NCI-H446 treated with DMSO at 0.1 percent for 48 hours (cell line): ENCODE measurements around the gene COPS4.
"Not testable (repeated sequence)": the region's sequence is repeated elsewhere in the genome, so short reads cannot be mapped to it uniquely, and the experiment has no call there.

Experiments used
- DNase-seq: peaks from one replicate; lab custom pipeline; 2025; lab: John Stamatoyannopoulos, UW

Gene COPS4

GRCh38 chr4:83034630-83035494 is at the start of gene COPS4:
COPS4 (plus strand) TSS chr4:83035183; CDS start chr4:83035225, 42 bp downstream.
- DNase-seq = peak; percentile 98

- not testable (repeated sequence) for DNase-seq
Observed at GRCh38 chr4:82987519-82987918, 47.5 kb upstream of the COPS4 start.

DNA sequence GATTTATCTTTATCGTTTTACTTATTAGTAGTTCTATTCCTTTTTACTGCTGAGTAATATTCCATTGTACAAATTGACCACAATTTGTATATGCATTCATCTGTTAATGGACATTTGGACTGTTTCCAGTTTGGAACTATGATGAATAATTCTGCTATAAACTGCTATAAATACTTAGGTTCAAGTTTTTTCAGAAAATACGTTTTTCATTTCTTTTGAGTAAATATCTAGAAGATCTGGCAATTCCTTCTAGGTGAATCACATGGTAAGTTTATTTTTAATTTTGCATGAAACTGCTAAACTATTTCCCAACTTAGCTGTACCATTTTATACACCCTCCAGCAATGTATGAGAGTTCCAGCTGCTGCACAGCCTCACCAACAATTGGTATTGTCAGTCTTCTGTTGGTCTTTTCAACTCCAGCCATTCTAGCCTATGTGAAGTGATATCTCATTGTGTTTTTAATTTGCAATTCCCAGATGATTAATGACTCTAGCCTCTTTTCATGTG is 46.6 kb upstream of the COPS4 start:
- no peak for DNase-seq

DNA sequence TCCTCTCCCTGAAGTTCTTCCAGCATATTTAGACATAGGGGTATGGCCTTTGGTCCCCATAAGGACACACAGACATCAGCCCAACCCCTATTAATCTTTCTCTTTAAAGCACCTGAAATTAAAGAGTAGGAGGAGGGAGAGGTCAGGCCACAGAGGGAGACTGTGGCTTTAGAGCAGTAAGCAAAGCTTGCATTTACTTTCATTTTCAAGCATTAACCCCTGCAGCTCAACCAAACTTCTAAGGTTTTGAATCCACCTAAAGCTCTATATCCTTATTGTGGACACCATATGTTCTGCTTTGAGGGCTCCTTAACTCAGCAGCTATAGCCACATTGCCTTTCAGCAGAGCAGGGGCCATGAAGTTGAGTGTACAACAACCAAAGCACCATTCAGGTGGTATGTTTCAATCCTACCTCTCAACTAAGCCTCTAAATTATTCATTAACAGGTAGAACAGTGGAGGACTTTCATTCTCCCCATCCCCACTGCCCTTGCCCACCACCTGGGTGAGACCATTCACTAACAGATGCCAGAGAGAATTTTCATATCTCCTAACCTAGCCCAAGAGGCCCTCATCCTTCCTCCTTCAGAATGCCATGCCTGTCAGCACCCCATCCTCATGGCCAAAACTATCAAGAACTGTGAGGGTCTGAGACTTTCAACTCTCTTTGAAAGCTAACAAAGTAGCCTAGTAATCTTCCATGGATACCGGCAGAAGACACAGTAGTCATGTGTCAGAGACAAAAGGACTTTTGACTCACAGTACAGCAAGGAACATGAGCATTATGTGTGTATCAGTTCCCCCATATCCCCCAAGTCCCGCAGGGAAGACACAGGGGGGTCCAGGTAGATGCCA is 45.2 kb upstream of the COPS4 start:
- DNase-seq = no peak

GRCh38 chr4:82994834-82995233 is 40.1 kb upstream of the COPS4 start:
- no peak for DNase-seq

DNA sequence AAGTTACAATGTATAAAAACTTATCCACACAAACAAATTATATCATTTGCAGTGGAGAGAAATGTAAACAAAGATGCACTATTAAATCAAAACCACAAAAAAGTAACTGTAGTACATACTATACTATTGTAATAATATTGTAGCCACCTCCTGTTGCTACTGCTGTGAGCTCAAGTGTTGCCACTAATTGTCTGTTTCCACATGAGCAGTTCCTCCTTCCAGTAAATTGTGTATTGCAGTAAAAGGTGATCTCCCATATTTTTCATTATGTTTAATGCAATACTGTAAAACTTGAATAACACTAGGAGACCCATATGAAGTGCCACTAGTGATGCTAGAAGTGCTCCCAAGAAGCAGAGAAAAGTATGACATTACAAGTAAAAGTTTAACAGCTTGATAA is 36.1 kb upstream of the COPS4 start:
- no peak for DNase-seq

GRCh38 chr4:83002329-83002728 is 32.7 kb upstream of the COPS4 start:
- DNase-seq = no peak

DNA sequence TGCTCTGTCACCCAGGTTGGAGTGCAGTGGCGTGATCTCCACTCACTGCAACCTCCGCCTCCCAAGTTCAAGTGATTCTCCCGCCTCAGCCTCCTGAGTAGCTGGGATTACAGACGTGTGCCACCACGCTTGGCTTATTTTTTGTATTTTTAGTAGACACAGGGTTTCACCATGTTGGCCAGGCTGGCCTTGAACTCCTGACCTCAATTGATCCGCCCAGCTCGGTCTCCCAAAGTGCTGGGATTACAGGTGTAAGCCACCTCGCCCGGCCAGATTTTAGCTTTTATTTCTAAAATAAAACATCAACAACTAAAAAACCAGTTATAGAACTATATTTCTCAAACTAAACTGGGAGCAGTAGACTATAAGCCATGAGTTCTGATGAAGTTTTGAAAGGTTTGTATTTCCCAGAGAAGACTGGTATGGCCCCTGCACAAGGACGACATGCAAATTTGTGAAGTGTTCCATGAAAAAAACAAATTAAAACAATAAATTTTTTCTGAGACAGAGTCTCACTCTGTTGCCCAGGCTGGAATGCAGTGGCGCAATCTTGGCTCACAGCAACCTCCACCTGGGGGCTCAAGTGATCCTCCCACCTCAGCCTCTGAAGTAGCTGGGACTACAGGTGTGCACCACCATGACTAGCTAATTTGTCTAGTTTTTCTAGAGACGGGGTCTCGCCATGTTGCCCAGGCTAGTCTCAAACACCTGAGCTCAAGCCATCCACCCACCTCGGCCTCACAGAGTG is 31.8 kb upstream of the COPS4 start:
- DNase-seq = not testable (repeated sequence)

DNA sequence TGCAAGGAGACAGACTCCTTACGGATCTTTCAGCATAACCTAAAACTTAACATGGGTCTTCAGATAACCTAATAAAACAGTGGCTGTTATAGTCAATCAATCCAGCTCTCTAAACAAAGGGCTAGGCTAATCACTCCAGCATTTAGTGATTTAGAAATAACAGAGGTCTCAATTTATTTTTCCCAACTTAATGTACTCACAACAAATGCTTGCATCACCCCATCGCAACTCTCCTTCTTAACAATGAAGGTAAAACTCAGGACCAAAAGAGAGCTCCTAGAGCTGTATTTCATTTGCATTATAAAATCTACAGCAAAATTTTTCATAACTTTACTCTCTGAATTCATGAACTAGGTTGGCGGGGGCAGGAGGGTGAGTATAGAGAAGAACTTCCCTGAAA is 25.5 kb upstream of the COPS4 start:
- DNase-seq = no peak

DNA sequence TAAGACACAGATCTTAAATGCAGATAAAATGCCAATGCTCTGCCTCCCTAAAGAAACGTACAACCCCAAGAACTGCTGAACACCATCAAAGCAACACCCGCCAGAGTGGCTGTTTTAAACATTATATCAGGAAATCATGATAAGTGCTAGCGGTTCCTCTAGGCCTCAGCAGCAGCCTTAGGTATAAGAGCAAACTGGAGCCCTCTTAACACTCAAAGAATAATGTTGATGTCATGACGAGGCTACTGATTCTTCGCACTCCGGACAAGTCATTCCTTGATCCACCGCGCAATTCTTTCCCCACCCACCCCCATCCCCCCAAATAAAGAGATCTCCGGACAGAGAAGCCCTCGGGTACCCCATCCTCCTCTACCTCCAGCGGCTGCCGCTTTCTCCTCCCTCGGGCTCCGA is 24.9 kb upstream of the COPS4 start:
- DNase-seq = no peak

GRCh38 chr4:83010522-83011318 is 24.3 kb upstream of the COPS4 start, which contains the start of gene LIN54:
LIN54 (minus strand) TSS chr4:83010823; CDS start chr4:82984844, 25,979 bp downstream.
- DNase-seq = no peak

DNA sequence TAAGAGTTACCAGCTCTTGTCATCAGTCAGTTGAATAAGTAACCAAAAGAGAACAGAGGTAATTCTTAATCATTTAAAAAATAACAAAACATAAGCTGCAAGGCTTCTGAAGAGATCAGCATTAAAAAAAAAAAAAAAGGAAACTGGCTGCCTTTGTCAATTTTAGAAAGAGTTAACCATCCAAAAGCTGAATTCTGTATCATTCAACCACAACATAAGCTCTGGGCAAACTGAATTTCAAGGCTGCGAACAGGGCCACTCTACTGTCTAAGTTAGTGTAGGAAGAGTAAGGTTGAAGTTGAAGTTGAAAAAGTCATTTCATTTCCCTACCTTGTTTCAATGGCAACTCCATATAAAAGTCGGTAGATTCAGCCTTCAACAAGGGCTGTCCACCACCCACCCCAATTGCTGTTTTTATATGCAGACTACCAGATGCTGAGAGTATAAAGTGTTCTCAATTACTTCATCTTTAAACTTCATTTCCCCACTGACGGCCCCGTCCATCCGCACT is 23.2 kb upstream of the COPS4 start:
- DNase-seq = no peak

DNA sequence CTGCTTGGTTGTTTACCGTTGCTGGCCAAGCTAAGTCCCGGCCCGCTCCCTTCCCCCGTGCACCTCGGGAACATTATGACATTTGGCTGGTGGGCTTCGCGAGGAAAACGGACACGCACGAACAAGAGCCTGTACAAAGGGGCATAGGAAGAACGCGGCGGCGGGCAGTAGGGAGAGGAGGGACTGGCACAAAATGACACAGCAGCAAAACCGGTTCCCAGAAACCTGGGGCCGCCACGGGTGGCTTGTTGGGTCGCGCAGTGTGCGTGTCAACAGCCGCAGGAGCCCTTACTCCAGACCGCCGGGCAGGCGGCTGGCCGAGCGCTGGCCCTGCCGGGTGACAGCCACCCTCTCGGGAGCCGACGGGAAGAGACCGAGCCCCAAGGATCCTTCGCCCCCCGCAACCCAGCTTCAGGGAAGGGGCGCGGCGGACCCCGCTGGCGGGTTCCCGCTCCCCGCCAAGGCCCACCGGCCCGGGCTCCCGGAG is 22.7 kb upstream of the COPS4 start:
- DNase-seq = no peak

DNA sequence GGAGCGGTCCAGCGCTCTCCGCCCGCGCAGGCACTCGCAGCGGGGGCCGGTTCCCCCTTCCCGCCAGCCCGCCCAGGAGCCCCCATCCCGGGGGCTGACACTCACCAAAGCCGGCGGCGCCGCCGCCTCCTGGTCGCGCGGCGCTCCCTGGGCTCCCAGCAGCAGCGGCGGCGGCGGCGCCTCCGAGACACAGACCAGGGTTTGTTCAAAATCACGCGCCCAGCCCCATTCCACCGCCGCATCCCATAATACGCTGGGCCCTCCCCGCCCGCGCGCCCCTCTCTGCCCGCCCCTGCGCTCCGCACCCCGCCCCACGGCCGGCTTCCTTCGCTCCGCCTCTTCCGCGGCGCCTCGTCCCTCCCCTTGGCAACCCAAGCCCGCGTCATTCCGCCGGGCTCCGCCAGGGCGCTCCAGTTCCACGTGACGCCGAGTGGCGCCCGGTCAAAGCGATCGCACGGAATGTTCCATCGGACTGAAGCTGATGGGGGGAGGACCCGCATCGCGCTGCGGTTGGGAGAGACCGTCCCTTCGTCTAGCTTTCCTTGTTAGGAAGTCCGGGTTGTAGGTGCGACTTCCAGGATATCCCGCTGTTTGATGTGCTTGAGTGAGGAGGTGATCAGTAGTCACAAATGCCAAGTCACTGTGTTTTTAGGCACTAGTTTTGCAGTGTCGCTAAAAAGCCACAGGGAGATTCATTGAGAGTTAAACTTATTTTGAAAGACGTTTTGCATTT is 22.1 kb upstream of the COPS4 start:
- peak; percentile 95 for DNase-seq

DNA sequence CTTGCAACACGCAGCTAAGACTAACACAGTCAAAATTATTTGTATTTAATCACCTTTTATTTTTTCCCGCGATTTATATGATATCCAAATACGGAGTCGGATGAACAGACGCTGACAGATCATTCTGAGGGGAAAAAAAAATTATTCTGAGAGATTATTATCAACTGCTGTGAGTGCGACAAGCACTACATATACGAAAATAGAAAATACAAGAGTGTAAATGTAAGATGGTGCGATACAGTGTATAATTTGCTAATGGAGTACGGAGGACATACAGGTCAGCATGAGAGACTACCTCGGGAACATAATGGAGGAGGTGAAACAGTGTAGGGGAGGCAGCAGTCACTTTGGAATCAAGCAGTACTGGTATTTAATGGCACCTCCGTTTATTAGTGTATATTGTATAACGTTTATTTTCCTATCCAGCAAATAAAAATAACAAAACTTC is 21.5 kb upstream of the COPS4 start:
- no peak for DNase-seq

- DNase-seq = no peak
Observed at GRCh38 chr4:83013902-83014301, 21.1 kb upstream of the COPS4 start.

DNA sequence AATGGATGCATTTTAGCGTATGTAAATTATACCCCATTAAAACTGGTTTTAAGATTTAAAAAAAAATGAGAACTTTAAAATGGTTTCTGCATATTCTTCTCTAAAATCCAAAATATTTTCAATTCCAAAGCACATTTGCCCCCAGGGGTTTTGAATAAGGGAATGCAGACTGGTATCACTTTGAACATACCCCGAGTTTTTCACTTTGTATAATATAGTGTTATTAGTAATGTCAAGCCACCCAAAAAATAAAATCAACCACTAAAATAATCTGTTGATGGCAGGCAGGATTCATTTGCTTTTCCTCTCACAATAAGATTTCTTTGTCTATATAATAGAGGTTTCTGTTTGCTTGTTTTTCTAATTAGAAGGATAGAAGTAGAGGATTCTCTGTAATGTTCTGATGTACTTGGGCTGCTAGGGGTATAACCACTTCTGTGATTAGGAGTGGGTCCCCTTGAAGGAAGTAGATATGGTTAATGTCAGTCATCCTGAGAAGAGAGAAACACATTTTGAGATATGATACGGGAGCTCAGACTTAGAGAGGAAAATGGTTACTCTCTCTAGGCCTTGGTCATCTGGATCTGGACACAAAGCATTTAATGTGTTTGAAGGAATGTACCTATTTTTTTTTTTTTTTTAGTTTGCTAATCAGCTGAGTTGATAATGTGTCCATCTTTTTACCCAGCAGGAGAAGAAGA is 15.0 kb upstream of the COPS4 start:
- no peak for DNase-seq

- no peak for DNase-seq
Observed at GRCh38 chr4:83022724-83023450, 12.1 kb upstream of the COPS4 start.

DNA sequence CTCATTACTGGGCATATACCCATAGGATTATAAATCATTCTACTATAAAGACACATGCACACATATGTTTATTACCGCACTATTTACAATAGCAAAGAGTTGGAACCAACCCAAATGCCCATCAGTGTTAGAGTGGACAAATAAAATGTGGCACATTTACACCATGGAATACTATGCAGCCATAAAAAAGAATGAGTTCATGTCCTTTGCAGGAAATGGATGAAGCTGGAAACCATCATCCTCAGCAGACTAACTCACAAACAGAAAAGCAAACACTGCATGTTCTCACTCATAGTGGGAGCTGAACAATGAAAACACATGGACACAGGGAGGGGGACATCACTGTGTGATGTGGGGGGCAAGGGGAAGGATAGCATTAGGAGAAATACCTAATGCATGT is 11.4 kb upstream of the COPS4 start:
- not testable (repeated sequence) for DNase-seq
